ENCODE data around the gene TRMT1L. TPM values are rescaled to one million over a fixed set of nuclear protein-coding genes. Genes with fewer than 3 reads are reported as not detected.

Gene TRMT1L
- polyA plus RNA-seq, 4 donors, result 21.8 to 25.7 (median 25.4) TPM

Other genes with a start within 250 kb of the TRMT1L start
- 1 to 10 TPM; 2.7 to 4.5 (median 3.9) TPM for gene NIBAN1, start 182.4 kb downstream of the TRMT1L start, polyA plus RNA-seq (ENCODE audit: insufficient read length in 4 of 4)
- gene RNF2, start 111.4 kb downstream of the TRMT1L start, polyA plus RNA-seq (ENCODE audit: insufficient read length in 4 of 4), result 10 to 100 TPM; 49.7 to 63.7 (median 61.5) TPM
- 10 to 100 TPM in 2 of 4 donors, 1 to 10 TPM in 2; 8.9 to 12.0 (median 9.9) TPM for gene SWT1, start 214 bp upstream of the TRMT1L start, polyA plus RNA-seq (ENCODE audit: insufficient read length in 4 of 4)
- gene IVNS1ABP, start 160.3 kb upstream of the TRMT1L start, polyA plus RNA-seq (ENCODE audit: insufficient read length in 4 of 4), result 100 to 1,000 TPM; 298 to 355 (median 341) TPM